PC-3 (cell line): ENCODE measurements around the gene MARK2. TPM values are rescaled to one million over a fixed set of nuclear protein-coding genes. Genes with fewer than 3 reads are reported as not detected.

ENCODE experiments used
- ATAC-seq: fragments of 200-7000 bp; cut with Tn5 transposase; 2 replicates; pipeline ENCODE4 v1.9.1; 2020; ENCODE audit warnings: mild to moderate bottlenecking, moderate library complexity
- BruUV-seq: library from RNA; stranded (reverse); fragments of 400-500 nt; replicated peaks from 2 replicates; lab custom pipeline; 2021; lab: Mats Ljungman, UMichigan
- CTCF ChIA-PET: fragments of 300-600 bp; sonication (Branson Sonifier 250); formaldehyde crosslinking; loops from one replicate; lab custom pipeline; 2022; ENCODE audit warnings: antibody characterized with exemption; lab: Charles Lee
- POLR2A ChIA-PET: fragments of 300-600 bp; sonication (Branson Sonifier 250); formaldehyde crosslinking; loops from one replicate; lab custom pipeline; 2022; ENCODE audit warnings: antibody characterized with exemption; ENCODE audit not compliant: unreplicated experiment; lab: Charles Lee
- DNase-seq: peaks from one replicate; pipeline ENCODE4 v3.0.0-alpha.2; 2015
- H2AFZ ChIP-seq: fragments of 300-600 bp; sonication (generic); 2 replicates; pipeline ENCODE4 v1.6.0; 2016; ENCODE audit warnings: antibody characterized with exemption, low read length
- H3F3A ChIP-seq: fragments of 300-600 bp; sonication (generic); one replicate; pipeline ENCODE4 v1.6.0; 2017; ENCODE audit warnings: antibody characterized with exemption, low read length, control low read depth, mild to moderate bottlenecking; ENCODE audit not compliant: unreplicated experiment
- H3K27ac ChIP-seq: fragments of 300-600 bp; sonication (generic); 2 replicates; pipeline ENCODE4 v1.5.1; 2016; ENCODE audit warnings: mild to moderate bottlenecking, low read length
- H3K27me3 ChIP-seq: fragments of 300-600 bp; sonication (generic); 2 replicates; pipeline ENCODE4 v1.6.1; 2016; ENCODE audit warnings: low read length, mixed read lengths
- H3K36me3 ChIP-seq: fragments of 300-600 bp; sonication (generic); 2 replicates; pipeline ENCODE4 v1.6.1; 2016; ENCODE audit warnings: low read depth, mixed run types, low read length, mixed read lengths
- H3K4me1 ChIP-seq: fragments of 300-600 bp; sonication (generic); 2 replicates; pipeline ENCODE4 v1.5.1; 2016; ENCODE audit warnings: low read length; ENCODE audit not compliant: insufficient read depth
- H3K4me2 ChIP-seq: fragments of 300-600 bp; sonication (generic); 2 replicates; pipeline ENCODE4 v1.6.0; 2016; ENCODE audit warnings: low read length
- H3K4me3 ChIP-seq: fragments of 300-600 bp; sonication (generic); 2 replicates; pipeline ENCODE4 v1.5.1; 2016; ENCODE audit warnings: mild to moderate bottlenecking, low read length, mixed read lengths
- H3K79me2 ChIP-seq: fragments of 300-600 bp; sonication (generic); 2 replicates; pipeline ENCODE4 v1.6.1; 2017; ENCODE audit warnings: low read length, mixed read lengths
- H3K9ac ChIP-seq: fragments of 300-600 bp; sonication (generic); 2 replicates; pipeline ENCODE4 v1.6.0; 2016; ENCODE audit warnings: mild to moderate bottlenecking, low read length
- H3K9me2 ChIP-seq: fragments of 300-600 bp; sonication (generic); replicated peaks from 2 replicates; pipeline ENCODE4 v1.6.1; 2016; ENCODE audit warnings: mixed run types, low read length, mixed read lengths
- H3K9me3 ChIP-seq: fragments of 300-600 bp; sonication (generic); 2 replicates; pipeline ENCODE4 v1.6.1; 2016; ENCODE audit warnings: low read length, mixed read lengths
- H4K20me1 ChIP-seq: fragments of 300-600 bp; sonication (generic); 2 replicates; pipeline ENCODE4 v1.6.1; 2016; ENCODE audit warnings: low read length, mixed read lengths
- CTCF ChIP-seq: fragments of 300-600 bp; sonication (generic); conservative IDR thresholded peaks from 2 replicates; pipeline ENCODE4 v1.5.1; 2017; ENCODE audit warnings: antibody characterized with exemption, low read depth, mild to moderate bottlenecking, low read length
- EZH2 ChIP-seq: fragments of 300-600 bp; sonication (generic); IDR thresholded peaks from one replicate; pipeline ENCODE4 v1.6.1; 2017; ENCODE audit warnings: antibody characterized with exemption, mild to moderate bottlenecking, low read length; ENCODE audit not compliant: unreplicated experiment
- EZH2phosphoT487 ChIP-seq: fragments of 300-600 bp; sonication (generic); IDR thresholded peaks from 2 replicates; pipeline ENCODE4 v1.6.1; 2018; ENCODE audit warnings: mild to moderate bottlenecking, antibody characterized with exemption, low read length, borderline replicate concordance
- intact Hi-C: fragments of 100-400 bp; cut with micrococcal nuclease; formaldehyde crosslinking; loops from 2 replicates; pipeline ENCODE4 v1.9.0; 2023
- total RNA-seq: library from RNA; depleted of rRNA; stranded (reverse); fragments of >200 nt; gene quantifications from 2 replicates; pipeline ENCODE4 v1.2.3, GENCODE V29; 2014

Gene MARK2
- total RNA-seq, 1 experiment from 2014 or later, result 60.1 TPM

- H2AFZ ChIP-seq, result no peak overlapping the region
- no peaks in the 10 kb centered on the region; the same call in 1 of the 2 replicates for H3K27me3 ChIP-seq
- no peak overlapping the region for H3K27ac ChIP-seq
- no peak for TF ChIP-seq CTCF
- no peak for TF ChIP-seq EZH2phosphoT487
- TF ChIP-seq EZH2, result no peak
- peaks cover 9% of the 10 kb centered on the region; the same call in 1 of the 2 replicates for H3K36me3 ChIP-seq
- POLR2A ChIA-PET, result no interaction called here
- no peak for ATAC-seq
- no TSS peak for BruUV-seq
- peaks cover 11% of the 10 kb centered on the region for H3K4me1 ChIP-seq
- DNase-seq, result no peak
- no peak overlapping the region for H3K9ac ChIP-seq
- no peak overlapping the region for H3K4me2 ChIP-seq
- no peaks in the 10 kb centered on the region for H4K20me1 ChIP-seq
- CTCF ChIA-PET, result no interaction called here
- H3K4me3 ChIP-seq, result no peak overlapping the region
- no peaks in the 10 kb centered on the region for H3F3A ChIP-seq
- H3K9me3 ChIP-seq, result no peaks in the 10 kb centered on the region
- H3K79me2 ChIP-seq, result no peaks in the 10 kb centered on the region
- intact Hi-C loops, result no loop called here
- no peaks in the 10 kb centered on the region for H3K9me2 ChIP-seq
These were observed 73.8 kb downstream of the MARK2 start for GRCh38 chr11:63912678-63913077.

DNA sequence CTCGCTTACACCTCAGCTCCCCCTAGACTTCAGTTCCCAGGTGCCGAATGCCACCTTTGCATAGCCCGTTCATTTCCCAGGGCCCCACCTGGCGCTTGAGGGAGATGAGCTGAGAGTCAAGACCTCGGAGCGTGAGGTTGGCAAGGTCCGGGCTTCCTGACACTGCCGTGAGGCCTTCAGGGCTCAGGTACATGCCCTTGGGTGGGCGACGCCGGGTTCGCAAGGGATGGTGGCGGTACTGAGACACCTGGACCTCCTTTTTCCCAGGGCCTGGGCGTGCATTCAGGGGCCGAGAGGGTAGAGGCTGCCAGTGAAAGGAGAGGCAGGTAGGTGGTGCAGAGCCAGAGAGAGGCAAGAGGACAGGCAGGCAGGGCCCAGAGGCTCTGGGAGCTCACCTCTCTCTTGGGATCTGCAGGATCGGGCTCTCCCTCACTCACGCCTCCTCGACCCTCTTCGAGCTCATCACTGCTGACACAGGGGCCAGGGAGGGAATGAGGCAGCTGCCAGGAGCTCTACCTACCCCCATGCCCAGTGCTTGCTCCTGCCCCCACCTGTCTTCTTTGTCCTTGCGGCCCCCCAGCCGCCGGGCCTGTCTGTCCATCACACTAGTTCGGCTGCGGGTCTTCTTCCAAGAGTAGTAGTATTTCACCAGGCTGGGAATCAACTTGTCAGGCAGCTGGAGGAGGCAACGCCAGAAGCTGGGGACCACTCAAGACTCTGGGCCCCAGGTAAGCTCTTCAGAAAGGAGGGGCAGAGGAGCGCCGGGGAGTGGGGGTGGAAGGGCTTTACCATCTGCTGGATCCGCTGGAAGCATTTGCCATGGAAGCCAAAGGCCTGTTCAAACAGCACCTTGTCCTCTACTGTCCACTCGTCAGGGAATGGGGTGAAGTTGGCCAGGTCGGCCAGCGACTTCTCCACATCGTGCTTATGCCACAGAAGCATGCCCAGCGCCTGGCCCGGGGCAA lies 75.2 kb downstream of the MARK2 start:
- CTCF ChIA-PET, result interaction anchor here (0.8 kb wide), 1 partner anchor 31 kb away, joined by 4 read pairs; no protein-coding TSS in a partner anchor
- H3K9me3 ChIP-seq, result no peaks in the 10 kb centered on the region
- BruUV-seq, result TSS peak; percentile 12
- no peak overlapping the region for H2AFZ ChIP-seq
- no peaks in the 10 kb centered on the region; the same call in 1 of the 2 replicates for H3K27me3 ChIP-seq
- no peaks in the 10 kb centered on the region for H4K20me1 ChIP-seq
- H3K27ac ChIP-seq, result no peak overlapping the region
- no peak overlapping the region for H3K4me3 ChIP-seq
- no peak for ATAC-seq
- DNase-seq, result no peak
- intact Hi-C loops, result no loop called here
- peaks cover 2% of the 10 kb centered on the region; the same call in 1 of the 2 replicates for H3K36me3 ChIP-seq
- no peak overlapping the region for H3K9ac ChIP-seq
- no peaks in the 10 kb centered on the region for H3K9me2 ChIP-seq
- H3K4me1 ChIP-seq, result peaks cover 15% of the 10 kb centered on the region
- H3F3A ChIP-seq, result no peaks in the 10 kb centered on the region
- no peak for TF ChIP-seq EZH2
- TF ChIP-seq EZH2phosphoT487, result no peak
- no peak for TF ChIP-seq CTCF
- no peak overlapping the region for H3K4me2 ChIP-seq
- no peaks in the 10 kb centered on the region for H3K79me2 ChIP-seq
- POLR2A ChIA-PET, result no interaction called here
